Vagina (tissue), 2 donors: ENCODE results near the gene ITGA11. TPM values are rescaled to one million over a fixed set of nuclear protein-coding genes. Genes with fewer than 3 reads are reported as not detected.
A peak's percentile ranks its signal among the peaks of the same experiment; 100 is the strongest.
"Not testable (repeated sequence)": the region's sequence is repeated elsewhere in the genome, so short reads cannot be mapped to it uniquely, and the experiment has no call there.

Experiments
- DNase-seq, 2 donors: peaks; one replicate each; pipeline ENCODE4 v3.0.0-alpha.2; 2017; ENCODE audit errors: extremely low spot score in 2 of 2
- H3K27ac ChIP-seq: fragments of 200-600 bp; sonication (generic); one replicate; pipeline ENCODE4 v1.5.1; 2019
- H3K27me3 ChIP-seq: fragments of 200-600 bp; sonication (generic); one replicate; pipeline ENCODE4 v1.5.1; 2019
- H3K36me3 ChIP-seq, 2 donors: fragments of 200-600 bp; sonication (generic); one replicate each; pipeline ENCODE4 v1.5.1; 2017 to 2019
- H3K4me1 ChIP-seq: fragments of 200-600 bp; sonication (generic); one replicate; pipeline ENCODE4 v1.5.1; 2019
- H3K4me3 ChIP-seq, 2 donors: fragments of 200-600 bp; sonication (generic); 1 replicate in 1 of 2; 2 replicates in 1 of 2; pipeline ENCODE4 v1.5.1; 2016 to 2019
- H3K9me3 ChIP-seq: fragments of 200-600 bp; sonication (generic); one replicate; pipeline ENCODE4 v1.5.1; 2019
- CTCF ChIP-seq, 3 experiments: fragments of 450-650 bp in 2 of 3; fragments of 200-600 bp in 1 of 3; sonication (generic) in 1 of 3; IDR thresholded peaks; one replicate each; pipeline ENCODE4 v1.5.1; 2017 to 2019; ENCODE audit warnings: antibody characterized with exemption in 3 of 3, mild to moderate bottlenecking in 2 of 3, moderate library complexity in 2 of 3
- POLR2A ChIP-seq, 2 donors: fragments of 450-650 bp; IDR thresholded peaks; one replicate each; pipeline ENCODE4 v1.6.1; 2017; ENCODE audit warnings: antibody characterized with exemption in 2 of 2, mild to moderate bottlenecking in 2 of 2, moderate library complexity in 2 of 2
- POLR2AphosphoS5 ChIP-seq, 2 donors: sonication (generic); formaldehyde crosslinking; IDR thresholded peaks; one replicate each; pipeline ENCODE4 v1.9.0; 2017; ENCODE audit warnings: antibody characterized with exemption in 2 of 2, mild to moderate bottlenecking in 2 of 2, low read depth in 1 of 2; ENCODE audit not compliant: insufficient read depth in 1 of 2
- intact Hi-C: fragments of 100-400 bp; cut with DNase I; formaldehyde crosslinking; loops from one replicate; pipeline ENCODE4 v1.15.1; 2023
- total RNA-seq: library from RNA; depleted of rRNA; stranded (reverse); fragments of >200 nt; gene quantifications from one replicate; pipeline ENCODE4 v1.2.3, GENCODE V29; 2016

Gene ITGA11
- total RNA-seq, 1 donor from 2014 or later: 15.5 TPM

GRCh38 chr15:68399096-68400065 lies 32.6 kb downstream of the ITGA11 start:
- no peaks in the 10 kb centered on the region for H3K9me3 ChIP-seq
- intact Hi-C loops: no loop called here
- no peaks in the 10 kb centered on the region for H3K27me3 ChIP-seq
- no peak for DNase-seq
- TF ChIP-seq CTCF (IDR thresholded peaks at IDR 0.05): no peak
- no peak for TF ChIP-seq POLR2AphosphoS5 (IDR thresholded peaks at IDR 0.05; ENCODE audit: insufficient read depth in 1 of 2, low read depth in 1 of 2)
- no peak for TF ChIP-seq POLR2A (IDR thresholded peaks at IDR 0.05)
- H3K27ac ChIP-seq: no peak overlapping the region
- H3K4me3 ChIP-seq: no peak overlapping the region
- no peaks in the 10 kb centered on the region for H3K4me1 ChIP-seq
- no peaks in the 10 kb centered on the region for H3K36me3 ChIP-seq

GRCh38 chr15:68397999-68398398 lies 34.0 kb downstream of the ITGA11 start:
- DNase-seq, intact Hi-C loops, H3K4me3 ChIP-seq: not testable (repeated sequence)

GRCh38 chr15:68396068-68396467 lies 35.9 kb downstream of the ITGA11 start:
- H3K27me3 ChIP-seq: no peaks in the 10 kb centered on the region
- H3K4me1 ChIP-seq: no peaks in the 10 kb centered on the region
- no peak for DNase-seq
- no peak overlapping the region for H3K27ac ChIP-seq
- intact Hi-C loops: no loop called here
- H3K4me3 ChIP-seq: no peak overlapping the region
- H3K9me3 ChIP-seq: no peaks in the 10 kb centered on the region
- TF ChIP-seq CTCF (IDR thresholded peaks at IDR 0.05) (no peak), POLR2A (IDR thresholded peaks at IDR 0.05) (no peak), POLR2AphosphoS5 (IDR thresholded peaks at IDR 0.05; ENCODE audit: insufficient read depth in 1 of 2, low read depth in 1 of 2) (no peak)
- no peaks in the 10 kb centered on the region for H3K36me3 ChIP-seq

More at GRCh38 chr15:68397999-68398398, 34.0 kb downstream of the ITGA11 start:
- not testable (repeated sequence) for H3K27me3 ChIP-seq, H3K4me1 ChIP-seq, H3K27ac ChIP-seq, H3K9me3 ChIP-seq, H3K36me3 ChIP-seq

GRCh38 chr15:68391121-68391520 lies 40.8 kb downstream of the ITGA11 start:
- Histone ChIP-seq H3K27me3 (no peaks in the 10 kb centered on the region), H3K4me3 (no peak overlapping the region), H3K9me3 (no peaks in the 10 kb centered on the region), H3K27ac (no peak overlapping the region), H3K36me3 (no peaks in the 10 kb centered on the region), H3K4me1 (peaks cover 4% of the 10 kb centered on the region)
- intact Hi-C loops: no loop called here
- TF ChIP-seq POLR2A (IDR thresholded peaks at IDR 0.05) (no peak), POLR2AphosphoS5 (IDR thresholded peaks at IDR 0.05; ENCODE audit: insufficient read depth in 1 of 2, low read depth in 1 of 2) (no peak), CTCF (IDR thresholded peaks at IDR 0.05) (no peak)
- DNase-seq: peak in 1 of 2 donors; percentile 72

GRCh38 chr15:68389936-68390817 lies 41.8 kb downstream of the ITGA11 start:
- Histone ChIP-seq H3K27me3 (no peaks in the 10 kb centered on the region), H3K9me3 (no peaks in the 10 kb centered on the region), H3K4me3 (no peak overlapping the region), H3K27ac (no peak overlapping the region), H3K36me3 (no peaks in the 10 kb centered on the region), H3K4me1 (peaks cover 8% of the 10 kb centered on the region)
- intact Hi-C loops: no loop called here
- DNase-seq: peak; percentile 64 to 72
- TF ChIP-seq POLR2A (IDR thresholded peaks at IDR 0.05) (no peak), POLR2AphosphoS5 (IDR thresholded peaks at IDR 0.05; ENCODE audit: insufficient read depth in 1 of 2, low read depth in 1 of 2) (no peak), CTCF (IDR thresholded peaks at IDR 0.05) (no peak)
